CD4-positive, alpha-beta T cell (primary cell): ENCODE results near the gene FAM110D. TPM values are rescaled to one million over a fixed set of nuclear protein-coding genes. Genes with fewer than 3 reads are reported as not detected.

Experiments
- ATAC-seq: fragments of 200-7000 bp; cut with Tn5 transposase; one replicate; pipeline ENCODE4 v1.10.0; 2022; ENCODE audit warnings: mild to moderate bottlenecking; ENCODE audit not compliant: poor library complexity
- CTCF ChIA-PET: fragments of 350-600 bp; sonication (Branson Sonifier 250); formaldehyde crosslinking; loops from one replicate; lab custom pipeline; 2021; ENCODE audit warnings: antibody characterized with exemption, inconsistent platforms; lab: Charles Lee
- POLR2A ChIA-PET: fragments of 350-600 bp; sonication (Branson Sonifier 250); formaldehyde crosslinking; loops from one replicate; lab custom pipeline; 2021; ENCODE audit warnings: antibody characterized with exemption, inconsistent platforms; lab: Charles Lee
- DNase-seq, 14 experiments: peaks; one replicate each; pipeline ENCODE4 v3.0.0-alpha.2; 2013 to 2020; ENCODE audit warnings: mixed read lengths in 2 of 14
- H3K27ac ChIP-seq, 2 donors: one replicate each; pipeline versions ENCODE4 v1.5.1 to v1.7.0; 2013; ENCODE audit warnings: low read length in 2 of 2, low read depth in 1 of 2, mild to moderate bottlenecking in 1 of 2
- H3K27me3 ChIP-seq, 2 experiments: 1 replicate in 1 of 2; 2 replicates in 1 of 2; pipeline versions ENCODE4 v1.6.1 to v1.7.0; 2013; ENCODE audit warnings: low read length in 2 of 2, control low read depth in 1 of 2, mild to moderate bottlenecking in 1 of 2, moderate library complexity in 1 of 2; ENCODE audit not compliant: insufficient read depth in 2 of 2, control insufficient read depth in 1 of 2
- H3K36me3 ChIP-seq: one replicate; pipeline ENCODE4 v1.6.1; 2013; ENCODE audit warnings: low read length, control low read depth; ENCODE audit not compliant: insufficient read depth
- H3K4me1 ChIP-seq: one replicate; pipeline ENCODE4 v1.6.1; 2013; ENCODE audit warnings: low read length, control low read depth; ENCODE audit not compliant: insufficient read depth
- H3K4me3 ChIP-seq: one replicate; pipeline ENCODE4 v1.5.1; 2013; ENCODE audit warnings: mild to moderate bottlenecking, low read length, moderate library complexity
- H3K9me3 ChIP-seq, 2 experiments: 1 replicate in 1 of 2; 2 replicates in 1 of 2; pipeline versions ENCODE4 v1.6.1 to v1.7.0; 2013; ENCODE audit warnings: low read length in 2 of 2, mild to moderate bottlenecking in 2 of 2, control low read depth in 1 of 2, moderate library complexity in 1 of 2; ENCODE audit not compliant: control insufficient read depth in 1 of 2, insufficient read depth in 1 of 2
- H3K27ac Mint-ChIP-seq: one replicate; pipeline ENCODE4 v1.8.0; 2020; ENCODE audit warnings: mixed read lengths
- H3K27me3 Mint-ChIP-seq: one replicate; pipeline ENCODE4 v1.8.0; 2021; ENCODE audit warnings: mixed read lengths
- H3K36me3 Mint-ChIP-seq: one replicate; pipeline ENCODE4 v1.8.0; 2021; ENCODE audit warnings: low read depth, mixed read lengths
- H3K4me1 Mint-ChIP-seq: one replicate; pipeline ENCODE4 v1.8.0; 2021; ENCODE audit warnings: low read depth, mixed read lengths
- H3K4me3 Mint-ChIP-seq: one replicate; pipeline ENCODE4 v1.8.0; 2020; ENCODE audit warnings: mild to moderate bottlenecking, mixed read lengths
- H3K9me3 Mint-ChIP-seq: one replicate; pipeline ENCODE4 v1.8.0; 2020; ENCODE audit warnings: mixed read lengths
- intact Hi-C, 2 experiments: fragments of 100-400 bp; cut with DNase I in 1 of 2; cut with micrococcal nuclease in 1 of 2; formaldehyde crosslinking; loops; one replicate each; pipeline versions ENCODE4 v1.15.1 to v1.9.0; 2023 to 2025; cut with DNase I, micrococcal nuclease
- total RNA-seq, 174 experiments: library from RNA in 2 of 174; stranded (reverse) in 2 of 174; gene quantifications; one replicate each; pipeline ENCODE4 v1.2.3 and lab custom pipeline; 2021 to 2026
- TF ChIP-seq, protein P1 (sequence below): fragments of 200-600 bp; IDR thresholded peaks from one replicate; pipeline ENCODE4 v1.8.0; 2022; ENCODE audit warnings: antibody characterized with exemption, mild to moderate bottlenecking

Gene FAM110D
- total RNA-seq, 2 experiments from 2014 or later: not detected

DNA sequence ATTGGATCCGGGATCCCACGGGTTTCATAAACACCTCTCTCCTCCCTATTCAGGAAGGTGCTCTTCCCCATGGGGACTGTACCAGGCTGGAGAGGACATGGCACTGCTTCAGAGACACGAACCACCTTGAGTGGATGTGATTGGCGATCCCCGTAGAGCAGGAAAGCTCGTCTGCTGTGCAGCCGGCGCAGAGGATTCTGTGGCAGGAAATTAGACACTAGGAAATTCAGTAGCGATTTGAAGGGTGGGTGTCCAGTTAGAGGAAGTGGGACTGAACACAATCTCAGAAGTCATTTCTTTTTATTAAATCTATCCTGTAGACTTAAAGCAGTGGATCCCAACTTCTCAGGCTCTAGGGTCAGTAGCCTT, 46.5 kb upstream of the FAM110D start:
- no peaks in the 10 kb centered on the region for H3K9me3 Mint-ChIP-seq
- ChIA-PET POLR2A (interaction anchor here (1.1 to 3.8 kb wide), 5 partner anchors 9 to 19 kb away, joined by 3 to 67 read pairs (median 8); no protein-coding TSS in a partner anchor), CTCF (interaction anchor here (2.2 to 3.5 kb wide), 2 partner anchors 14 to 33 kb away, joined by 11 to 18 read pairs; no protein-coding TSS in a partner anchor)
- peak overlapping the region; percentile 99 for H3K4me3 ChIP-seq
- ATAC-seq (no peak), DNase-seq (peak in 3 of 14 experiments; percentile 28 to 45 (median 40))
- TF ChIP-seq, protein P1, sequence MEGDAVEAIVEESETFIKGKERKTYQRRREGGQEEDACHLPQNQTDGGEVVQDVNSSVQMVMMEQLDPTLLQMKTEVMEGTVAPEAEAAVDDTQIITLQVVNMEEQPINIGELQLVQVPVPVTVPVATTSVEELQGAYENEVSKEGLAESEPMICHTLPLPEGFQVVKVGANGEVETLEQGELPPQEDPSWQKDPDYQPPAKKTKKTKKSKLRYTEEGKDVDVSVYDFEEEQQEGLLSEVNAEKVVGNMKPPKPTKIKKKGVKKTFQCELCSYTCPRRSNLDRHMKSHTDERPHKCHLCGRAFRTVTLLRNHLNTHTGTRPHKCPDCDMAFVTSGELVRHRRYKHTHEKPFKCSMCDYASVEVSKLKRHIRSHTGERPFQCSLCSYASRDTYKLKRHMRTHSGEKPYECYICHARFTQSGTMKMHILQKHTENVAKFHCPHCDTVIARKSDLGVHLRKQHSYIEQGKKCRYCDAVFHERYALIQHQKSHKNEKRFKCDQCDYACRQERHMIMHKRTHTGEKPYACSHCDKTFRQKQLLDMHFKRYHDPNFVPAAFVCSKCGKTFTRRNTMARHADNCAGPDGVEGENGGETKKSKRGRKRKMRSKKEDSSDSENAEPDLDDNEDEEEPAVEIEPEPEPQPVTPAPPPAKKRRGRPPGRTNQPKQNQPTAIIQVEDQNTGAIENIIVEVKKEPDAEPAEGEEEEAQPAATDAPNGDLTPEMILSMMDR: no peak
- H3K4me1 Mint-ChIP-seq: peaks cover 38% of the 10 kb centered on the region
- peaks cover 42% of the 10 kb centered on the region for H3K36me3 Mint-ChIP-seq
- peak overlapping the region; percentile 96 for H3K4me3 Mint-ChIP-seq
- H3K4me1 ChIP-seq: peaks cover 24% of the 10 kb centered on the region
- peaks cover 20% of the 10 kb centered on the region for H3K36me3 ChIP-seq
- no peaks in the 10 kb centered on the region for H3K27me3 Mint-ChIP-seq
- intact Hi-C loops: loop anchor here in 1 of 2 experiments (1.0 to 10.0 kb wide), 5 partner anchors 13 to 868 kb away; partner anchors contain the start of genes RSRP1 and STMN1
- H3K9me3 ChIP-seq: no peaks in the 10 kb centered on the region
- H3K27ac Mint-ChIP-seq: peak overlapping the region; percentile 92
- H3K27ac ChIP-seq: peak overlapping the region; percentile 34 to 73
- no peaks in the 10 kb centered on the region for H3K27me3 ChIP-seq

DNA sequence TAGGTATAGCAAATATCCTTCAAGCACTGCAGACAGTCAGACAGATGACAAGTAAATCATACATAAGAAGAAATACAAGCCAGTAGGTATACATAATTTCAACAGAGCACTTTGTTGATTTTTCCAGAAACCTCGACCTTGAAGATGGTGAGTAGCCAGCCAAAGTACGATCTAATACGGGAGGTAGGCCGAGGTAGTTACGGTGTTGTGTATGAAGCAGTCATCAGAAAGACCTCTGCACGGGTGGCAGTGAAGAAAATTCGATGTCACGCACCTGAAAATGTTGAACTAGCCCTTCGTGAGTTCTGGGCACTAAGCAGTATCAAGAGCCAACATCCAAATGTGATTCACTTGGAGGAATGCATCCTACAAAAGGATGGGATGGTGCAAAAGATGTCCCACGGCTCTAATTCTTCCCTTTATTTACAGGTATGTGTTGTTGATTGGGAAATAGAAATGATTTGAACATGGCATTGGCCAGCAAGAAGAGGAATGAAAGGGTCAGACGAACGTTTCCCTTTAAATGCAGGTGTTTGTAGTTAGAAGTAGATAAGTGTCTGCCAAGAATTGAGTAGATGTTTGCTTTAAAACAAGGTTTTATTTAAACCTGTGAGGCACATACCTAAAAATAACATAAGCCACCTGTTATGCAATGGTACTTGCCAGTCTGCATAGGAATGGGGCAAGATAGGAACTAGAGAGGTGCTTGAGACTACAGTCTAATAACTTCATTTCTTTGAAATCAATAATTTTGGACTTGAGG, 44.5 kb upstream of the FAM110D start:
- intact Hi-C loops: loop anchor here in 1 of 2 experiments (5.0 to 10.0 kb wide), 4 partner anchors 77 to 870 kb away; partner anchors contain the start of genes RSRP1 and STMN1
- H3K36me3 Mint-ChIP-seq: peaks cover 60% of the 10 kb centered on the region
- Histone ChIP-seq H3K4me3 (no peak overlapping the region), H3K27me3 (no peaks in the 10 kb centered on the region), H3K4me1 (peaks cover 24% of the 10 kb centered on the region), H3K9me3 (no peaks in the 10 kb centered on the region), H3K27ac (no peak overlapping the region), H3K36me3 (peaks cover 38% of the 10 kb centered on the region)
- peaks cover 44% of the 10 kb centered on the region for H3K4me1 Mint-ChIP-seq
- ATAC-seq (no peak), DNase-seq (no peak)
- TF ChIP-seq, protein P1: no peak
- no peak overlapping the region for H3K27ac Mint-ChIP-seq
- no peaks in the 10 kb centered on the region for H3K27me3 Mint-ChIP-seq
- POLR2A ChIA-PET: interaction anchor here (1.1 to 3.8 kb wide), 4 partner anchors 9 to 31 kb away, joined by 4 to 67 read pairs (median 9); no protein-coding TSS in a partner anchor
- H3K9me3 Mint-ChIP-seq: no peaks in the 10 kb centered on the region
- CTCF ChIA-PET: interaction anchor here (3.5 kb wide), 1 partner anchor 31 kb away, joined by 18 read pairs; no protein-coding TSS in a partner anchor
- peak overlapping the region; percentile 73 for H3K4me3 Mint-ChIP-seq

DNA sequence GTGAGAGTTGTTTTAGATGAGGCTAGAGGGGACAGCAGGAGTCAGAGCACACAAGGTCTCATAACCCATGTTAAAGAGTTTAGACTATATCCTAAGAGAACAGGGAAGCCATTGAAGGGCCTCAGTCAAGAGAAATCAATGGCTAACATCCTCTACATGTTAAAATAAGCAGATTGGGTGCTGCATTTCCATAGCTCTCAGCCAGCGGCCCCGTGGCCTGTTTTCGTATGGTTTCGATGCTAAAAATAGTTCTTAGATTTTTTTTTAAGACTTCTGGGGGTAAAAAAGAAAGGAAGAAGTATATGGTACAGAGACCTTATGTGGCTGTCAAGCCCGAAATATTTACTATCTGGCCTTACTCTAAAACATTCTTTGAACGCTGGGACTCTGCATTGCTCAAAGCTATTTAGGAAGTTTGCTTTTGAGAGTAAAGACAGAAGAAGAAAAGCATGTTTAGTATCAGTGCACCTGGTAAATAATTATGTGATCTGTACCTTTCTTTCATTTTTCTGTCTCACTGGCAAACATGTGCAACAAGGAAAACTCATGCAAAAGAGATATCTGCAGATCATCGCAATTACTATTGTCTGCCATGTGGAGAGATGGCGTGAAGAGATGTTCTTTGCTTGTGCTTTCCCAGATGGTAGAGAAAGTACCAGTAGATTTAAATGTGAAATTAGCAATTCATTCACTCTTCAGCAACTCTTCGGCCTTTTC, 38.8 kb upstream of the FAM110D start:
- Mint-ChIP-seq H3K36me3 (peaks cover 81% of the 10 kb centered on the region), H3K9me3 (no peaks in the 10 kb centered on the region), H3K27ac (peak overlapping the region; percentile 57), H3K4me3 (no peak overlapping the region), H3K4me1 (peaks cover 31% of the 10 kb centered on the region), H3K27me3 (no peaks in the 10 kb centered on the region)
- ATAC-seq (no peak), DNase-seq (no peak)
- Histone ChIP-seq H3K9me3 (no peaks in the 10 kb centered on the region), H3K4me1 (no peaks in the 10 kb centered on the region), H3K4me3 (no peak overlapping the region), H3K27ac (no peak overlapping the region), H3K27me3 (no peaks in the 10 kb centered on the region), H3K36me3 (peaks cover 37% of the 10 kb centered on the region)
- ChIA-PET CTCF (interaction anchor here (3.3 kb wide), 1 partner anchor 25 kb away, joined by 13 read pairs; no protein-coding TSS in a partner anchor), POLR2A (no interaction called here)
- TF ChIP-seq, protein P1: no peak
- intact Hi-C loops: loop anchor here in 1 of 2 experiments (10.0 kb wide), 1 partner anchor 875 kb away; the partner anchor contains the start of gene RSRP1
